GDM1 (cell line): ENCODE data around the gene TCERG1.
"Not testable (repeated sequence)": the region's sequence is repeated elsewhere in the genome, so short reads cannot be mapped to it uniquely, and the experiment has no call there.

Experiments
- DNase-seq: peaks from one replicate; lab custom pipeline; 2025; lab: John Stamatoyannopoulos, UW

TCERG1 gene

DNA sequence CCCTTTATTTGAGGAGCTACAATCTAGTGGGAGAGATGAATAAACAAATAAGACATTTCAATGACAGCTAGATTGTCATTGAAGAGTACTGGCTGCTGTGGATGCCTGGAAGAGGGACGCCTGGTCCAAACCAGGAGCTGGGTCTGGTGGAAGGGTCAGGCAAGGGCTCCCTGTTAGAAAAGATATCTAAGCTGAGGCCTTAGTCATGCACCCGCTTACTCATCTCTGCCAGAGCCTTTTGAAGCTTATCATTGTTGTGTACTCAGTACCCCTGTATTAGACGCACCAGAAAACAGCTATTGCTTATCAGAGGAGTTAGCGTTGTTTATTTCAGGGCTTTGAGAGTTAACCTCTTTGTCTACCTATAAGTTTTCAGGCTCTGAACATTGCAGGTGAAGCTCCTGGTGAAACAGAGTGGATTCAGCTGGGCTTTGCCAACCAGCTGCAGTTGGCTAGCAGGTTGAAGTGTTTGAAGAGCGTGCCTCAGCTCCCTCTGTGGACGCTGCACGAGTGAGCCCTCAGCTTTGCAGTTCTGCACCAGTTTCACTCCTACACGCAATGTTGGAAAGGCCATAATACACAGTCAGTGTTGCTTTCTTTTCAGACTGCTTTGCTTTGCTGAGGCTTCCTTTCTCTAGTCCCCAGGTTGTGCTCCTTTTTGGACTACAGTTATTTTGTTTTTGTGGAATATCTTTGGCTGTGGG, 74.4 kb downstream of the TCERG1 start:
- no peak for DNase-seq

DNA sequence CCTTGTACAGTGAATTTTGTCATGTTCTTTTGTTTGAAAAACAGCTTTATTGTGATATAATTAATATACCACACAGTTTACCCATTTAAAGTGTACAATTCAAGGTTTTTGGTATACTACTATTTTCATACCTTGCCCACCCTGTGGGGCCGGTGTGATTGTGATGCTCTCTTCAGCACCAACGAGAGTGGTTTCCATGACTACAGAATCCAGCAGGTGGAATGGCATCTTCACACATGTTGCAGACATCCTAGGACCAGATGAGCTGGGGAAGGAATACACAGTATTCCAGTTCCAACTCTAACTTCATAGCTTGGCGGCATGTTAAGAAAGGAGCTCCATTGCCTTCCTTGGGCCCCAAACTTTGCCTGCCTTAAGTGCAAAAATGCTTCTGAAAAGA, 76.6 kb downstream of the TCERG1 start:
- DNase-seq = no peak

DNA sequence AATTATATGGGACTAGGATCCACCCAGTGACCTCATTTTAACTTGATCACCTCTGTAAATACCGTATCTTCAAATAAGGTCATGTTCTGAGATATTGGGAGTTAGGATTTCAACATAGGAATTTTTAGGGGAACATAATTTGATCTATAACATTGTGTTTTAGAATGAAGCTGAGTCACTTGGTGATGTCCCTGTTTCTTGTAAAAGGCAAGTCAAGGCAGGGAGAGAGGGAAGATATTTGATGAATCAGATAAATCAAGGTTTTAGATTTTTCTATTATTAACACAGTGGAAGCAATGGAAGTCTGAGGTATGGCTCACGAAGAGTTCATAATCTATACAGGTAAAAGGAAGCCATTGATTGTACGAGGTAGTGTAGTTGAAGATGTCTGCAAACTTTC, 80.7 kb downstream of the TCERG1 start:
- DNase-seq = no peak

DNA sequence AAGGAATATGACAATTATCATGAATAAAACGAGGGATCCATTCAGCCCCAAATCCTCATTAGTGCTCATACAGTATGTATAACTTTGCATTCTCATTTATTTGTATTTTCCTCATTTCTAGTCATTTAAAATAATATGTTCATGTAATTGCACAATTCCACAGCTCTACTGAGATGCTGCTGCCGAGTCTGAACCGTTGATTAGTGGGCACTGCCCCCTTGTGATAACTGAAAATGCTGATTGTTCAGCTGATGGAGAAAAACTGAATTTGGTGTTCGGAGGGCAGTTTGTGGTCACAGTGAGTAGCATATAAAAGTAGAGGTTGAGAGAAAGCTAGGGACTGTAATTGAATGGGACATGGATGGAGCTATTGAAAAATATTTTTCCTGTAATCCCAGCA, 81.1 kb downstream of the TCERG1 start:
- no peak for DNase-seq

DNA sequence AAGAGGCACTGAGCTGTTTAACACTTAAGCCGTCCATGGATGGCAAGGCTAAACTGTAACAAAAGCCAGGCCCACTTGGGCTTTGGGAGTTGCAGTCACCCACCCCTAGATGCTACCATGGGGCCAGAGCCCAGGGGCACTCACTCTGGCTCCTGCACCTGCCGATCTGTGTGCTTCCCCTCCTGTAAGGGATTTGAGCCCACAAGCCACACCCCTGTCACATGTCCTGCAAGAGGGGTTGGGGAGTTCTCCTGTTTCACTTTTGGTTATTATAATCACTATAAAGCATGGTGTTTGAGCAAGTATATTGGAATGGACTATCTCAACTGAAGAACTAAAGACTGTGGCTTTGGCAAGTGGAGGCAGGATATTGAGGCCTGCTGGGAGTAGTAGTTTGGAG, 82.9 kb downstream of the TCERG1 start:
- DNase-seq = no peak

DNA sequence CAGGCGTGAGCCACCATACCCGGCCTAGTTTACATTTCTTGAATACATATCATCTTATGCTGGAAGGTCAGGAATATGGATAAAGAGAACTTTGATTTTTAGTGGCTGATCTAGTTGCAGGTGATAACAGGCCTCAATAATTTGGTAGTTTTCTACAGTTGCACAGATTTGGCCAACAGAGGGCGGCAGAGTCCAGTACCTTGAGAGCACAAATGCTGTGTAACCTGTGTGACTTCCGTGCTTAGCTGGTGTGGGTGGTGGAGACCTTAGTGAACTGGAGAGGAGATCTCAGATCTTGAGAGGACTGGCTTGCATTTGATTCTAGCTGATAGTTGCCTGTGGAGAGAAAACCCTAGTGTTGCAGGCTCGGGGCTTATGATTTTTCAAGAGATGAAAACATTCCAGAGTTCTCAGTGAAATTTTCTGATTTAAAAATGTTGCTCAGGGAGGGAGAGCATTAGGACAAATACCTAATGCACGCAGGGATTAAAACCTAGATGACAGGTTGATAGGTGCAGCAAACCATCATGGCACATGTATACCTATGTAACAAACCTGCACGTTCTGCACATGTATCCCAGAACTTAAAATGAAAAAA, 86.2 kb downstream of the TCERG1 start:
- DNase-seq = peak; percentile 8

DNA sequence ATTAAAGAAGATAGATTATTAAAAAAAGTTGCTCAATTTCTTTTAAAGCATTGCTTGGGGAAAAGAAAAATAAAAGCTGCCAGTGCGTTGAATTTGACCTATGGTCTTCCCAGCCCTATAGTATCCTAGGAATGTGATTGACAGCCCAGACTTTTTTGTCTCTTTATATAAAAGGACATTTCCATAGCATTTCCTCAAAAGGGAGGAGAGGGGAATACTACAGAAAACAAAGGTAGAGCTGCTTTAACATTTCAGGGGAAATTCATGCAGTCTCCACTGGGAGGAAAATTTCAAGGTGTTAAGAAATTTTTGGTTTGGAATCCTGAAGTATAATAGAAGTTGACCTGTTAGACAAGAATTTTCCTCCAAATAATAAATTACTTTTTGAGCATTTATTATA, 86.7 kb downstream of the TCERG1 start:
- DNase-seq = no peak

DNA sequence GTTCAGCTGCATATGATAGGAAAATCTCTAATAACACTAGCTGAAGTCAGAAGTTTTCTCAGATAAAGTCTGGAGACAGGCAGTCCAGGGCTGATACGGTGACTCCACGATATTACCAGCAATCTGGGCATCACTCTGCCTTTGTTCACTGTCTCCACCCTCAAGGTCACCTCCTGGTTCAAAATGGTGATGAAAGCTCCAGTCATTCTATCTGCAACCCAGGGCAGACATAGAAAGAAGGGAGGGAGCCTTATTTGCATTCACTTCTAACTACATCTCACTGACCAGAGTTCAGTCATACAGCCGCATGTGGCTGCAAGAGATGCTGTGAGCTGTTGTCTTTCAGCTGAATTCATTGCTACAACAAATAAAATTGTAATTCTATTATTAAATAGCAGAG, 91.3 kb downstream of the TCERG1 start:
- no peak for DNase-seq

DNA sequence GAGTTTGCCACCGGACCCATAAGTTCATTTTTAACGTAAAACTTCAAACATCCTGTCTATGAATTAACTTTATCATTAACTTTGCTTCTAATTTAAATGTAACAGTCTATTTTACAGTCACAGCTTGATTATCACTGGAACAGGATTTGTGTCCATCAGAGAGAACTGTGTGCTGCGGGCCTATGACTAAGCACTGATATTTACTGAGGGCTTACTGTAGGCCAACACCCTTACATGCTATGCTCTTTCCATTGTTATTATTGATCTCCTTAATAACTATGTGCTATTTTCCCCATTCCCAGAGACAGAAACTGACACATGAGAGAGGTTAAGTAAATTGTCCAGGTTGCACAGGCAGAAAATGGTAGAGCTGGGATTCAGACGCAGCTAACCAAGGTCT, 92.8 kb downstream of the TCERG1 start:
- DNase-seq = no peak

DNA sequence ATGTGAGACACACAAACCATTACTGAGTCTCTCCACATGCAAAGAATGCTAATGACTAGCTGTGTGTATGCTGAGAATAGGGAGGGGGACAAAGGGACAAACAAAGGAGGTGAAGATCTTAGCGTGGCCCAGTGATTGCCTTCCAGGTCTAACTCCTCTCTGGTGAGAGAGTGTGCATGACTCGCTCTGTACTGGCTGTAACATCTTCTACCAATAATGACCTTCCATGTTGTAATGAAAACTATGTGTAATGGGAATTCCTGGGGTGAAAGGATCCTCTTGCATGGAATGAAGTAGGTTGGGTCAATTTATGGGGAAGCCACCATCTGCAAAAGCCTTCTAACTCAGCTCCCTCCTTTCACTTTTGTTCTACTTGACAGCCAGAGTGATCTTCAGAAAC, 93.3 kb downstream of the TCERG1 start:
- DNase-seq = no peak

DNA sequence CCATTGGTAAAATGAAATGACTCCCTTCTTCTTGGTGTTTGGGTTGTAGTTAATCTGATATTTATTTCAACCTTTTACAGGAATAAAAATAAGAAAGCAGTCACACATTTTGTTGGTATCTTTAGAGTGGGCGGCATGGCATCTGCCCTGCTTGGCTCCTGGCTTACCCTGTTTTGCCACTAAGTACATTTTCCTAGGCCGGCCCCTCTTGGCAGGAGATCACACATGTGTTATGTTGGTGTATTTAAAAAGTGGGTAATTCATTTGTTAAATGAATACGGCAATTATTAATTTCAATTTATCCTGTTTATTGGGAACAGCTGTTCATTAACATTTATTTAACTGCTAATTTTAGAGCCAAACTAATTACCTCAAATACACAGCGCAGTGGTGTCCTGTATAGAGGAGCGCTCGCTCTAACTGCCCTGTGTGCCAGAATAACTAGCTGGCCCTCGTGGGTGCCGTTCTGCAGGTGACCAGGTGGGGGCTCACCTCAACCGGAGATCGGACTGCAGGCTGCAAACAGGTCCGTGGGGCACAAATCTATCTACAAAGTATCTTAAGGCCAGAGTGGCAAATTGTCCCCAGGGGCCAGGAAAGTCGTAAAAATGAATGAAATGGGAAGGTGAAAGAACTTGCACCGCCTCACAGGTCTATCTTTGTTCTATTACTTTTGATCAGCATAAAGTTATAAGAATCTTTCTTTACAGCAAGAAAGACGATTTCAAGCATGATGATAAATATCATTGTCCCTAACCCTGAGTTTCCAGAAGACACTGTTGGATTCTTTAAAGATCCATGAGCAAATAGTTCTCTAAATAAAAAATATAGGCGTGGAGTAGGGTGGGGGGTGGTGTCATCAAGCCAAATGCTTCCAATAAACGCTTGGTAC, 95.1 kb downstream of the TCERG1 start:
- peak; percentile 9 for DNase-seq

DNA sequence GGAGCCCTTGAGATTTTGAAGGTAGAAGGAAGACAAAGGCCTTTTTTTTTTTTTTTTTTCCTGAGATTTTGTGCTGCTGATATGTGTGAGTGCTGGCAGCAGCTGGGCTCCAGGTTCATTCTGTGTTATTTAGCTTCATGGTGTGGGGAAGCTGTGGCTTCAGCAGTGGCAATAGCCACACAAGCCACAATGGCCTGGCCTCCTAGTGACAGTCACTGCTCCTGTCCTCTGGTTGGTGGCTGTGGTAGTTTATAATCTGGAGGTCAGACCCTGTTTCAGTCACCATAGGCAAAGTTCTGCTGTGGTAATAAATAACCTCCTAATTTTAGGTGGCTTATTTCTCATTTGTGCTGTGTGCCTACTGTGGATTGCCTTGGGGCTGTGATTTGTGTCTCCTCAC, 97.1 kb downstream of the TCERG1 start:
- no peak for DNase-seq

DNA sequence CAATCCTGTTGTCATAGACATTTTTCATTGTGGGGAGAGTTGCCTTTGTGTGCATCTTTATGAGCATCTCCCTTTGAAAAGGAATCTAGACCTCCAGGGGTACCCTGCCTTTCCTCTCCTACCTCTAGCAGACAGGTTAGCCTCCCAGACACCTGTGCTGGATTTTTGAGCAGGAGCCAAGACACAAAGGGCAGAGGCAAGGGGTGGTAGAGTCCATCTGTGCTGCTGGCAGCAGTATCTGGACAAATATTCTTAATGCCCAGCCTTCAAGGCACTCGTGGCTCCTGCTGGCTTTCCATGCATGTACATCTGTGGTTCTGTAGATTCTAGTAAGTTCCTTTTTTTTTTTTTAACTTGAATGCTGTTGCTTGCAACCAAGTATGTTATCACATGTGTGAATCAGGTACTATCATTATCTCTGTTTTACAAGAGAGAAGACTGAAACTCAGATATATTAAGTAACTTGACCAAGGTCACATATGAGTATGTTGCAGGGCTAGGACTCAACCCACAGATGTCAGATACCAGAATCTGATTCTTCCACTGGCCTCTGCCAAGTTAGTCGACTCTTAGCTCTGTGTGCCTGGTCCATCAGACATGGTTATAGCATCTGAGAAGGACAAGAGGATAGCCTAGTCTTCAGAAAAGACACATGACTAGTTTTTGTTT, 101.8 kb downstream of the TCERG1 start:
- DNase-seq = no peak

DNA sequence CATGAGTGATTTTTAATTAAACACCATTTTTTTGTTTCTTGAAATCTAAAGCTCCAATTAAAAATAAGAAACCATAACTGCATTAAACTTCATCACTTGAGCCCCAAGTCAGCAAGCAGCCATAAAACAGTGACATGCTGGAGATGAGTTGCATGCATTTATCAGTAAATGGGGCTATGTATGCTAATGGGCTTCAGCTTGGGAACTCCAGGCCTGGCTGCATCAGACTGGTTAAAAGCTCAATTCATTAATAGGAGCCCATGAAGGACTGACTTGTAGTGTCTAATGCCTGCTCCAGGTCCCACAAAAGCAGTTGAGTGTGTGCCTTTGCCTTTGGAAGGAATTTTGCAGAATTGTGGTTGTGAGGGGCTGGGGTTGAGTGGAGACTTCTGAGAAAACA, 102.5 kb downstream of the TCERG1 start:
- no peak for DNase-seq

DNA sequence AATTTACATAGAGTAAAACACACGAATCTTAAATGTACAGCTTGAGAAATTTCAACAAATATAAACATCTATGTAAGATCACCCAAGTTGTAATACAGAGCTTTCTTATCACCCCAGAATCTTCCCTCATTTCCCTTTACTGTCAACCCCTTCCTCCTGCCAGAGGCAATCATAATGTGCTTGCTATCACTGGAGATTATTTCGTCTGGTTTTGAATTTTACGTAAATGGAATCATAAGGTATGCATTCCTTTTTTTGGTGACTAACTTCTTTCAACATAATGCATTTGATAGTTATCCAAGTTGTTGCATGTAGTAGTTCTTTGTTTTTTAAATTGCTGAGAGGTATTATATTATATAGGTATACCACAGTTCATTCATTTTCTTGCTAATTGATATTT, 106.3 kb downstream of the TCERG1 start:
- no peak for DNase-seq

DNA sequence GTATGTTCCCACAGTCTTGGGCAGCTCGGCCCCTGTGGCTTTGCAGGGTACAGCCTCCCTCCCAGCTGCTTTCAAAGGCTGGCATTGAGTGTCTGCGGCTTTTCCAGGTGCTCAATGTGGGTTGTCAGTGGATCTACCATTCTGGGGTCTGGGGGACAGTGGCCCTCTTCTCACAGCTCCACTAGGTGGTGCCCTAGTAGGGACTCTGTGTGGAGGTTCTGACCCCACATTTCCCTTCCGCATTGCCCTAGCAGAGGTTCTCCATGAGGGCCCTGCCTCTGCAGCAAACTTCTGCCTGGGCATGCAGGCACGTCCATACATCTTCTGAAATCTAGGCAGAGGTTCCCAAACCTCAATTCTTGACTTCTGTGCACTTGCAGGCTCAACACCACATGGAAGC, 109.8 kb downstream of the TCERG1 start:
- DNase-seq = not testable (repeated sequence)

DNA sequence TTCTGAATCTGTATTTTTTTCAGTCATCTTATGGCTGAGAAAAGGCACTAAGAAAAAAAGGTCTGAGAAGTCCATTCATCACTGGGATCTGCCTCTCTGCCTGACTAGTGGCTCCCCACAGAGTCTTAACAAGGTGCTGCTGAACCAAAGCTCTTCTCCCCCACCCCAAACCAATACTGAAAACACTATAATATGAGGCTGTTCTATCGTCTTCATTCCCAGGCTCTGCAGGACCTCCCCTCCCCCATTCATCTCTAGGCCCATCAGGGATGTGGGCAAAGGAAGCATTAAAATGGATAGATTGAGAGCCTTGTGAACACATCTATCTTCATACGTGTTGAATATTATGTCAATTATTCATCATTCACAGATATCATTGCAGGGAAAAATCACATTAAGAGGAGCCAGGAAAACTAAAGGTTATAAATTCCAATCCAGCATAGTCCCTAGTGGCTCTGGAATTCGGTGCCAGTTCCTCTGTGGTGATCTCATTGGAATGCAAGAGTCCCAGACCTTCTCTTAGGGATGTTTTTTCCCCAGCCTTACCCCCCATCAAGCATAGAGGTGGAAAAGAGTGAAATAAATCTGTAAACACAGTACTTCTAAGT, 113.2 kb downstream of the TCERG1 start:
- no peak for DNase-seq
